GM21576 (cell line): ENCODE measurements around the gene TRAPPC8.
"Not testable (repeated sequence)": the region's sequence is repeated elsewhere in the genome, so short reads cannot be mapped to it uniquely, and the experiment has no call there.

Experiments used
- ATAC-seq: cut with Tn5 transposase; IDR thresholded peaks from one replicate; pipeline ENCODE4 v1.9.1; 2021; ENCODE audit warnings: mild to moderate bottlenecking, moderate library complexity; ENCODE audit not compliant: unreplicated experiment

The TRAPPC8 gene

GRCh38 chr18:31876707-31877106 lies 66.2 kb downstream of the TRAPPC8 start:
- ATAC-seq = no peak

GRCh38 chr18:31875301-31875700 lies 67.6 kb downstream of the TRAPPC8 start:
- no peak for ATAC-seq

GRCh38 chr18:31863103-31863502 lies 79.8 kb downstream of the TRAPPC8 start:
- no peak for ATAC-seq

GRCh38 chr18:31860488-31860887 lies 82.4 kb downstream of the TRAPPC8 start:
- ATAC-seq = no peak

GRCh38 chr18:31857526-31858106 lies 85.3 kb downstream of the TRAPPC8 start:
- ATAC-seq = no peak

GRCh38 chr18:31850844-31851243 lies 92.1 kb downstream of the TRAPPC8 start:
- ATAC-seq = no peak

- ATAC-seq = no peak
Measured at GRCh38 chr18:31840499-31840898, 102.4 kb downstream of the TRAPPC8 start.

- no peak for ATAC-seq
Measured at GRCh38 chr18:31837879-31838278, 105.0 kb downstream of the TRAPPC8 start.

- ATAC-seq = no peak
Measured at GRCh38 chr18:31835528-31836133, 107.3 kb downstream of the TRAPPC8 start.

- ATAC-seq = no peak
Measured at GRCh38 chr18:31831903-31832302, 111.0 kb downstream of the TRAPPC8 start.

- no peak for ATAC-seq
Measured at GRCh38 chr18:31830686-31831085, 112.2 kb downstream of the TRAPPC8 start.

GRCh38 chr18:31828613-31829012 lies 114.3 kb downstream of the TRAPPC8 start:
- no peak for ATAC-seq

GRCh38 chr18:31826673-31827325 lies 116.1 kb downstream of the TRAPPC8 start:
- not testable (repeated sequence) for ATAC-seq

- ATAC-seq = no peak
Measured at GRCh38 chr18:31825772-31826171, 117.2 kb downstream of the TRAPPC8 start.

- ATAC-seq = no peak
Measured at GRCh38 chr18:31821545-31822171, 121.3 kb downstream of the TRAPPC8 start.

- ATAC-seq = no peak
Measured at GRCh38 chr18:31819925-31820229, 123.1 kb downstream of the TRAPPC8 start.

GRCh38 chr18:31819106-31819924 lies 123.6 kb downstream of the TRAPPC8 start:
- ATAC-seq = peak; percentile 75

GRCh38 chr18:31814132-31814531 lies 128.8 kb downstream of the TRAPPC8 start:
- no peak for ATAC-seq

- not testable (repeated sequence) for ATAC-seq
Measured at GRCh38 chr18:31810336-31811130, 132.4 kb downstream of the TRAPPC8 start.

- ATAC-seq = not testable (repeated sequence)
Measured at GRCh38 chr18:31809049-31809448, 133.9 kb downstream of the TRAPPC8 start.
